Heart right ventricle (tissue), 16 donors: ENCODE measurements around the gene FREY1. TPM values are rescaled to one million over a fixed set of nuclear protein-coding genes. Genes with fewer than 3 reads are reported as not detected.

ENCODE experiments used
- ATAC-seq, 8 donors: fragments of 200-7000 bp; cut with Tn5 transposase; one replicate each; pipeline ENCODE4 v1.9.1; 2020; ENCODE audit warnings: mild to moderate bottlenecking in 8 of 8, moderate library complexity in 8 of 8, moderate number of reproducible peaks in 1 of 8
- DNase-seq, 2 donors: peaks; one replicate each; pipeline ENCODE4 v3.0.0-alpha.2; 2020
- H3K27ac ChIP-seq, 10 donors: fragments of 200-600 bp; sonication (generic) in 2 of 10; one replicate each; pipeline versions ENCODE4 v1.5.0 to v1.8.0; 2020 to 2022; ENCODE audit warnings: mild to moderate bottlenecking in 3 of 10
- H3K27me3 ChIP-seq, 7 donors: fragments of 200-600 bp; one replicate each; pipeline ENCODE4 v1.8.0; 2021 to 2022; ENCODE audit warnings: mild to moderate bottlenecking in 2 of 7
- H3K36me3 ChIP-seq, 9 donors: fragments of 200-600 bp; sonication (generic) in 1 of 9; one replicate each; pipeline versions ENCODE4 v1.5.0 to v1.8.0; 2020 to 2022; ENCODE audit warnings: mild to moderate bottlenecking in 2 of 9
- H3K4me1 ChIP-seq, 9 donors: fragments of 200-600 bp; sonication (generic) in 1 of 9; one replicate each; pipeline versions ENCODE4 v1.5.0 to v1.8.0; 2020 to 2022; ENCODE audit warnings: mild to moderate bottlenecking in 4 of 9
- H3K4me3 ChIP-seq, 10 donors: fragments of 200-600 bp; sonication (generic) in 2 of 10; one replicate each; pipeline versions ENCODE4 v1.5.0 to v1.8.0; 2020 to 2022; ENCODE audit warnings: mild to moderate bottlenecking in 7 of 10, moderate library complexity in 2 of 10
- H3K9me3 ChIP-seq, 11 donors: fragments of 200-600 bp in 10 of 11; sonication (generic) in 2 of 11; one replicate each; pipeline versions ENCODE4 v1.5.0 to v1.8.0; 2013 to 2022; ENCODE audit warnings: mild to moderate bottlenecking in 2 of 11, control low read depth in 1 of 11, moderate library complexity in 1 of 11
- CTCF ChIP-seq, 9 donors: fragments of 200-600 bp; sonication (generic) in 2 of 9; IDR thresholded peaks; one replicate each; pipeline versions ENCODE4 v1.5.0 to v1.8.0; 2021 to 2022; ENCODE audit warnings: antibody characterized with exemption in 9 of 9, mild to moderate bottlenecking in 5 of 9, moderate library complexity in 1 of 9
- WGBS, 2 donors: extraction: QIAGEN DNeasy Blood & Tissue Kit; methylation state at CpG; one replicate each; pipeline ENCODE4 v1.1.7; 2013; ENCODE audit warnings: inconsistent platforms in 1 of 2; 5-methylcytosine and 5-hydroxymethylcytosine counted together
- intact Hi-C, 10 donors: fragments of 100-400 bp; cut with DNase I; formaldehyde crosslinking; loops; one replicate each; pipeline versions ENCODE4 v1.11.1 to v1.14.2; 2022
- polyA plus RNA-seq, 2 donors: library from polyadenylated mRNA; stranded (reverse); fragments of 200-250 nt; gene quantifications; one replicate each; pipeline ENCODE4 v1.2.3, GENCODE V29; 2013
- total RNA-seq, 10 donors: library from RNA; stranded (reverse); fragmentation: NEBNext Ultra II Directional in 3 of 10; extraction: Animal tissue kit (Norgen Biotek cat#: 25700) in 3 of 10; gene quantifications; one replicate each; pipeline versions ENCODE4 v1.2.1 to v1.2.4, GENCODE V29; 2021 to 2023
- donor health status: Arrhythmogenic right ventricular cardiomyopathy.
- donor health status: ischemic (EF 13 %, LVEDD 7.1; RV severe dilation, severe dysfunction).
- donor health status: healthy with polysubstance abuse.
- donor health status: DM: no; HTN: yes; CAD: no.
- donor health status: DM: no; HTN: no; CAD: no.
- donor health status: ischemic (EF 25% LVEDD 6.9; RV normal size, moderate dysfunction).
- donor health status: ischemic (EF 25% LVEDD 5.7; RV mildly dilated, moderate dysfunction).
- donor health status: healthy.
- donor health status: DM: yes; HTN: yes; CAD: no.
- donor health status: Ischemic cardiomyopathy.
- donor health status: ischemic (EF 35%, LVEDD 5.7; RV mildly dilated, moderate dysfunction).
- donor health status: nonischemic (EF 11% LVEDD 7.7; RV severe dilation, severe dysfunction).
- donor health status: DM: yes; HTN: yes; CAD: no.
- donor health status: PGD.
- donor health status: ischemic (EF 29% LVEDD 5.4; RV normal size, mild dysfunction).
- donor health status: nonischemic (EF 23%, LVEDD 6.1; RV moderate dilation, normal function).

Gene FREY1
- total and polyA plus RNA-seq, 12 donors: 0.22 to 0.59 (median 0.39) TPM; not detected in 7

- 56 to 66% methylated on average over 5 of the region's 5 CpGs for WGBS, 2 donors
- intact Hi-C loops: no loop called here
Measured at GRCh38 chr11:45858751-45859398, 48.2 kb downstream of the FREY1 start.

GRCh38 chr11:45857961-45858474 is 49.1 kb downstream of the FREY1 start:
- H3K27me3 ChIP-seq: no peaks in the 10 kb centered on the region
- 0 to 12% methylated on average over 2 of the region's 2 CpGs for WGBS, 2 donors
- no peak for TF ChIP-seq CTCF (IDR thresholded peaks at IDR 0.05)
- peak overlapping the region in 1 of 10 donors; percentile 8 for H3K4me3 ChIP-seq
- H3K27ac ChIP-seq: peak overlapping the region; percentile 68 to 99 (median 90)
- DNase-seq (peak; percentile 33 to 74), ATAC-seq (peak; percentile 62 to 78 (median 72))
- peaks cover 0 to 80% (median 36%) of the 10 kb centered on the region in 9 donors for H3K36me3 ChIP-seq
- H3K4me1 ChIP-seq: peaks cover 45 to 97% (median 81%) of the 10 kb centered on the region in 9 donors
- intact Hi-C loops: no loop called here
- no peaks in the 10 kb centered on the region for H3K9me3 ChIP-seq

More at GRCh38 chr11:45858751-45859398, 48.2 kb downstream of the FREY1 start:
- ATAC-seq (peak in 1 of 8 donors; percentile 1), DNase-seq (no peak)
- TF ChIP-seq CTCF (IDR thresholded peaks at IDR 0.05): no peak
- Histone ChIP-seq H3K4me3 (peak overlapping the region in 2 of 10 donors; percentile 2 to 6), H3K27me3 (no peaks in the 10 kb centered on the region), H3K9me3 (no peaks in the 10 kb centered on the region), H3K36me3 (peaks cover 0 to 86% (median 44%) of the 10 kb centered on the region in 9 donors), H3K27ac (peak overlapping the region; percentile 68 to 99 (median 90)), H3K4me1 (peaks cover 42 to 96% (median 73%) of the 10 kb centered on the region in 9 donors)

Other genes starting within 250 kb of the FREY1 start
- 1 to 10 TPM in 9 of 10 donors, under 1 TPM in 1; 0.53 to 7.7 (median 1.5) TPM for gene CHST1, start 241.6 kb downstream of the FREY1 start, total RNA-seq
- 1 to 10 TPM; 2.5 to 5.2 TPM for gene CHST1, start 241.6 kb downstream of the FREY1 start, polyA plus RNA-seq
- 1 to 10 TPM; 4.5 to 9.6 (median 6.1) TPM for gene SLC35C1, start 102.1 kb downstream of the FREY1 start, total RNA-seq
- gene SLC35C1, start 102.1 kb downstream of the FREY1 start, polyA plus RNA-seq: 10 to 100 TPM in 1 of 2 donors, 1 to 10 TPM in 1; 5.2 to 14.1 TPM
- 100 to 1,000 TPM in 5 of 10 donors, 10 to 100 TPM in 5; 61.8 to 131 (median 98.0) TPM for gene CRY2, start 59.8 kb downstream of the FREY1 start, total RNA-seq
- 10 to 100 TPM; 16.8 to 24.4 TPM for gene CRY2, start 59.8 kb downstream of the FREY1 start, polyA plus RNA-seq
- 1 to 10 TPM; 4.4 to 8.0 (median 6.5) TPM for gene MAPK8IP1, start 21.6 kb downstream of the FREY1 start, total RNA-seq
- gene MAPK8IP1, start 21.6 kb downstream of the FREY1 start, polyA plus RNA-seq: 1 to 10 TPM; 2.6 to 3.1 TPM
- 10 to 100 TPM; 10.8 to 17.8 (median 13.6) TPM for gene PEX16, start 10.6 kb upstream of the FREY1 start, total RNA-seq
- gene PEX16, start 10.6 kb upstream of the FREY1 start, polyA plus RNA-seq: 10 to 100 TPM; 20.1 to 25.4 TPM
- under 1 TPM in 1 of 10 donors, not detected in 9; 0.42 TPM for gene LARGE2, start 15.4 kb upstream of the FREY1 start, total RNA-seq
- under 1 TPM in 1 of 2 donors, not detected in 1; 0.23 TPM for gene LARGE2, start 15.4 kb upstream of the FREY1 start, polyA plus RNA-seq
- gene PHF21A, start 214.2 kb upstream of the FREY1 start, total RNA-seq: 10 to 100 TPM; 25.7 to 48.0 (median 38.1) TPM
- gene PHF21A, start 214.2 kb upstream of the FREY1 start, polyA plus RNA-seq: 10 to 100 TPM in 1 of 2 donors, 1 to 10 TPM in 1; 9.6 to 18.2 TPM